Kidney epithelial cell (primary cell): ENCODE data around the gene CCL18. TPM values are rescaled to one million over a fixed set of nuclear protein-coding genes. Genes with fewer than 3 reads are reported as not detected.
"Not testable (repeated sequence)": the region's sequence is repeated elsewhere in the genome, so short reads cannot be mapped to it uniquely, and the experiment has no call there.

ENCODE experiments used
- DNase-seq: peaks from one replicate; pipeline ENCODE4 v3.0.0-alpha.2; 2010; ENCODE audit warnings: low read depth
- H3K27me3 ChIP-seq: 2 replicates; pipeline ENCODE4 v1.6.0; 2011; ENCODE audit warnings: low read length; ENCODE audit not compliant: control insufficient read depth, insufficient read depth
- H3K36me3 ChIP-seq: 2 replicates; pipeline ENCODE4 v1.5.1; 2011; ENCODE audit warnings: low read length; ENCODE audit not compliant: control insufficient read depth, insufficient read depth
- H3K4me3 ChIP-seq: 2 replicates; pipeline ENCODE4 v1.5.1; 2011; ENCODE audit warnings: low read depth, mild to moderate bottlenecking, control low read depth, low read length
- total RNA-seq: library from RNA; depleted of rRNA; stranded (reverse); fragments of >200 nt; gene quantifications from 2 replicates; pipeline ENCODE4 v1.2.3, GENCODE V29; 2015
- TF ChIP-seq, protein P1 (sequence below): IDR thresholded peaks from 2 replicates; pipeline ENCODE4 v1.5.1; 2011; ENCODE audit warnings: mild to moderate bottlenecking, moderate library complexity, low read length, control low read depth, inconsistent platforms; ENCODE audit not compliant: insufficient read depth, poor library complexity, severe bottlenecking

CCL18 gene
- not detected in 2 replicates for total RNA-seq

GRCh38 chr17:36063786-36064541 is at the start of gene CCL18:
Gene CCL18, plus strand, starts transcription at chr17:36064272. Its CDS starts 71 bp downstream, at chr17:36064343.
- Histone ChIP-seq H3K27me3 (no peaks in the 10 kb centered on the region), H3K4me3 (no peak within 1 kb of the TSS), H3K36me3 (no peaks in the 10 kb centered on the region)
- no peak for DNase-seq
- TF ChIP-seq, protein P1, sequence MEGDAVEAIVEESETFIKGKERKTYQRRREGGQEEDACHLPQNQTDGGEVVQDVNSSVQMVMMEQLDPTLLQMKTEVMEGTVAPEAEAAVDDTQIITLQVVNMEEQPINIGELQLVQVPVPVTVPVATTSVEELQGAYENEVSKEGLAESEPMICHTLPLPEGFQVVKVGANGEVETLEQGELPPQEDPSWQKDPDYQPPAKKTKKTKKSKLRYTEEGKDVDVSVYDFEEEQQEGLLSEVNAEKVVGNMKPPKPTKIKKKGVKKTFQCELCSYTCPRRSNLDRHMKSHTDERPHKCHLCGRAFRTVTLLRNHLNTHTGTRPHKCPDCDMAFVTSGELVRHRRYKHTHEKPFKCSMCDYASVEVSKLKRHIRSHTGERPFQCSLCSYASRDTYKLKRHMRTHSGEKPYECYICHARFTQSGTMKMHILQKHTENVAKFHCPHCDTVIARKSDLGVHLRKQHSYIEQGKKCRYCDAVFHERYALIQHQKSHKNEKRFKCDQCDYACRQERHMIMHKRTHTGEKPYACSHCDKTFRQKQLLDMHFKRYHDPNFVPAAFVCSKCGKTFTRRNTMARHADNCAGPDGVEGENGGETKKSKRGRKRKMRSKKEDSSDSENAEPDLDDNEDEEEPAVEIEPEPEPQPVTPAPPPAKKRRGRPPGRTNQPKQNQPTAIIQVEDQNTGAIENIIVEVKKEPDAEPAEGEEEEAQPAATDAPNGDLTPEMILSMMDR, result no peak

- TF ChIP-seq, protein P1, result no peak
- H3K4me3 ChIP-seq, result no peak overlapping the region
- DNase-seq, result no peak
- H3K27me3 ChIP-seq, result no peaks in the 10 kb centered on the region
- H3K36me3 ChIP-seq, result no peaks in the 10 kb centered on the region
These were observed 49.1 kb upstream of the CCL18 start for GRCh38 chr17:36014946-36015345.

- not testable (repeated sequence) for H3K4me3 ChIP-seq, H3K27me3 ChIP-seq, DNase-seq, H3K36me3 ChIP-seq
These were observed 48.2 kb upstream of the CCL18 start for GRCh38 chr17:36015895-36016294.

GRCh38 chr17:36016555-36016954 is 47.5 kb upstream of the CCL18 start:
- TF ChIP-seq, protein P1, result no peak
- Histone ChIP-seq H3K36me3 (no peaks in the 10 kb centered on the region), H3K27me3 (no peaks in the 10 kb centered on the region), H3K4me3 (no peak overlapping the region)
- DNase-seq, result no peak

DNA sequence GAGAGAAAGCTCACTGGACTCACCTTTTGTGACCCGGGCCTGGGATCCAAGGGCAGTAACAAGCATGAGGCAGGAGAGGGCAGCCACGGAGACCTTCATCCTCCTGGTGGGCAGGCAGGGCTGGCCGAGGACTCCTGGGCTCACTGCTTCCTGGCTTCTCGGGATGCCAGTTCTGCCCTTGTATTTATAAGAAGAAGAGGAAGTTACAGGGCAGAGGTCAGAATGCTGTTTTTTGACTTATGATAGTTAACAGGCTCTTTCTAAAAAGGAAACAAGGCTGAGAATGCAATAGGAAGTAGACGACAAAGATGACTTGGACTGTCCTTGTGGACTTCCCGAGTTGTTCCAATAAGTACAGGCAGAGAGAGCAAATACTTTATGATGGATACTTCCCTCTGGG is 46.3 kb upstream of the CCL18 start, which contains the start of gene CCL23:
Gene CCL23, minus strand, starts transcription at position 174 of the 400 bp plus-strand sequence. Its CDS starts 75 bp downstream, at position 99.
- no peak for DNase-seq
- Histone ChIP-seq H3K27me3 (no peaks in the 10 kb centered on the region), H3K4me3 (no peak within 1 kb of the TSS), H3K36me3 (no peaks in the 10 kb centered on the region)
- TF ChIP-seq, protein P1, result no peak

GRCh38 chr17:36019423-36019822 is 44.6 kb upstream of the CCL18 start:
- no peaks in the 10 kb centered on the region for H3K36me3 ChIP-seq
- H3K27me3 ChIP-seq, result no peaks in the 10 kb centered on the region
- no peak for DNase-seq
- H3K4me3 ChIP-seq, result no peak overlapping the region
- TF ChIP-seq, protein P1, result no peak
